HCT116 (cell line): ENCODE results near the gene TUT4. TPM values are rescaled to one million over a fixed set of nuclear protein-coding genes. Genes with fewer than 3 reads are reported as not detected.

Experiments used
- ATAC-seq: fragments of 200-7000 bp; cut with Tn5 transposase; 2 replicates; pipeline ENCODE4 v1.9.1; 2020; ENCODE audit warnings: mild to moderate bottlenecking, moderate library complexity
- BruUV-seq: library from RNA; stranded (reverse); fragments of 400-500 nt; replicated peaks from 2 replicates; lab custom pipeline; 2021; lab: Mats Ljungman, UMichigan
- CTCF ChIA-PET: fragments of 300-600 bp; sonication (Branson Sonifier 250); formaldehyde crosslinking; loops from one replicate; lab custom pipeline; 2021; ENCODE audit warnings: antibody characterized with exemption; lab: Charles Lee
- POLR2A ChIA-PET: fragments of 300-600, 350-600 bp; sonication (Branson Sonifier 250); formaldehyde crosslinking; loops from one replicate; lab custom pipeline; 2021; ENCODE audit warnings: antibody characterized with exemption; lab: Charles Lee
- RAD21 ChIA-PET, 2 experiments: fragments of 300-600 bp; sonication (Branson Sonifier 250); formaldehyde crosslinking; loops; one replicate each; lab custom pipeline; 2023; ENCODE audit warnings: low total read pairs in 2 of 2; ENCODE audit not compliant: uncharacterized antibody in 2 of 2, unreplicated experiment in 2 of 2, low non-redundant PET in 1 of 2; lab: Charles Lee
- DNase-seq: peaks from one replicate; pipeline ENCODE4 v3.0.0-alpha.2; 2010; ENCODE audit warnings: low read depth, low spot score
- H2AFZ ChIP-seq: fragments of 200-600 bp; shearing (Covaris generic), sonication (generic); 2 replicates; pipeline ENCODE4 v1.6.1; 2017; ENCODE audit warnings: low read depth, mixed run types, mixed read lengths, antibody characterized with exemption, low read length; ENCODE audit not compliant: poor library complexity, severe bottlenecking
- H3K27ac ChIP-seq: 2 replicates; pipeline ENCODE4 v1.5.1; 2012; ENCODE audit warnings: low read depth, low read length
- H3K27me3 ChIP-seq: fragments of 200-600 bp; sonication (generic); 2 replicates; pipeline ENCODE4 v1.6.1; 2016; ENCODE audit warnings: mixed run types, low read length, mixed read lengths; ENCODE audit not compliant: insufficient read depth
- H3K36me3 ChIP-seq, 2 experiments: fragments of 200-500 bp in 1 of 2; fragments of 200-600 bp in 1 of 2; sonication (Bioruptor generic) in 1 of 2; sonication (generic) in 1 of 2; 2 replicates each; pipeline versions ENCODE4 v1.5.1 to v1.6.1; 2014 to 2016; ENCODE audit warnings: low read length in 2 of 2, inconsistent platforms in 1 of 2, mixed read lengths in 1 of 2, mixed run types in 1 of 2; ENCODE audit not compliant: insufficient read depth in 2 of 2, control insufficient read depth in 1 of 2
- H3K4me1 ChIP-seq, 2 experiments: fragments of 200-600 bp in 1 of 2; sonication (generic) in 1 of 2; 2 replicates each; pipeline versions ENCODE4 v1.5.1 to v1.6.1; 2012 to 2017; ENCODE audit warnings: low read length in 2 of 2, inconsistent platforms in 1 of 2, mild to moderate bottlenecking in 1 of 2, mixed read lengths in 1 of 2, mixed run types in 1 of 2, moderate library complexity in 1 of 2; ENCODE audit not compliant: insufficient read depth in 2 of 2, control insufficient read depth in 1 of 2
- H3K4me2 ChIP-seq: fragments of 200-600 bp; sonication (generic); 2 replicates; pipeline ENCODE4 v1.6.1; 2017; ENCODE audit warnings: mixed run types, low read length, mixed read lengths
- H3K4me3 ChIP-seq, 2 experiments: fragments of 200-600 bp in 1 of 2; sonication (generic) in 1 of 2; replicated peaks in 1 of 2; 2 replicates each; pipeline ENCODE4 v1.5.1; 2011 to 2016; ENCODE audit warnings: low read length in 2 of 2, control low read depth in 1 of 2, low read depth in 1 of 2, mild to moderate bottlenecking in 1 of 2, mixed read lengths in 1 of 2, mixed run types in 1 of 2
- H3K79me2 ChIP-seq: fragments of 200-600 bp; sonication (generic); 2 replicates; pipeline ENCODE4 v1.6.1; 2017; ENCODE audit warnings: mild to moderate bottlenecking, mixed run types, low read length, moderate library complexity, mixed read lengths; ENCODE audit not compliant: insufficient read depth
- H3K9ac ChIP-seq: fragments of 200-600 bp; sonication (generic); 2 replicates; pipeline ENCODE4 v1.6.1; 2016; ENCODE audit warnings: low read length, mixed read lengths
- H3K9me2 ChIP-seq: fragments of 200-600 bp; sonication (generic), shearing (Covaris generic); 2 replicates; pipeline ENCODE4 v1.6.1; 2017; ENCODE audit warnings: mixed run types, mild to moderate bottlenecking, moderate library complexity; ENCODE audit not compliant: insufficient read depth
- H3K9me3 ChIP-seq, 2 experiments: fragments of 200-500 bp in 1 of 2; fragments of 200-600 bp in 1 of 2; sonication (Bioruptor generic) in 1 of 2; sonication (generic) in 1 of 2; 2 replicates each; pipeline ENCODE4 v1.6.1; 2014 to 2017; ENCODE audit warnings: low read length in 2 of 2, mixed read lengths in 2 of 2, inconsistent platforms in 1 of 2, low read depth in 1 of 2, mild to moderate bottlenecking in 1 of 2, mixed run types in 1 of 2, moderate library complexity in 1 of 2; ENCODE audit not compliant: control insufficient read depth in 1 of 2, insufficient read depth in 1 of 2
- H4K20me1 ChIP-seq: fragments of 200-600 bp; sonication (generic), shearing (Covaris generic); 2 replicates; pipeline ENCODE4 v1.6.1; 2017; ENCODE audit warnings: mixed run types, mild to moderate bottlenecking, moderate library complexity; ENCODE audit not compliant: insufficient read depth
- ATF3 ChIP-seq: IDR thresholded peaks from 2 replicates; pipeline ENCODE4 v1.6.1; 2012
- CEBPB ChIP-seq: IDR thresholded peaks from 2 replicates; pipeline ENCODE4 v1.6.1; 2012; ENCODE audit warnings: low read depth
- CTCF ChIP-seq, 3 experiments: fragments of 200-600 bp in 1 of 3; sonication (generic) in 1 of 3; IDR thresholded peaks in 2 of 3; conservative IDR thresholded peaks in 1 of 3; 2 replicates each; pipeline ENCODE4 v1.5.1; 2012 to 2017; ENCODE audit warnings: low read depth in 2 of 3, low read length in 2 of 3, antibody characterized with exemption in 1 of 3, borderline replicate concordance in 1 of 3, control low read depth in 1 of 3, mild to moderate bottlenecking in 1 of 3, mixed read lengths in 1 of 3, mixed run types in 1 of 3, moderate library complexity in 1 of 3; ENCODE audit not compliant: insufficient read depth in 1 of 3
- EZH2 ChIP-seq: fragments of 200-600 bp; sonication (generic); IDR thresholded peaks from 2 replicates; pipeline ENCODE4 v1.6.1; 2017; ENCODE audit warnings: antibody characterized with exemption, mixed run types
- FOSL1 ChIP-seq: IDR thresholded peaks from 2 replicates; pipeline ENCODE4 v1.6.1; 2012; ENCODE audit warnings: low read depth
- JUND ChIP-seq: IDR thresholded peaks from 2 replicates; pipeline ENCODE4 v1.6.1; 2012
- RAD21 ChIP-seq: IDR thresholded peaks from 2 replicates; pipeline ENCODE4 v1.6.1; 2012; ENCODE audit warnings: low read depth, mild to moderate bottlenecking
- REST ChIP-seq: IDR thresholded peaks from 2 replicates; pipeline ENCODE4 v1.6.1; 2012; ENCODE audit warnings: low read depth
- SIN3A ChIP-seq: IDR thresholded peaks from 2 replicates; pipeline ENCODE4 v1.6.1; 2012; ENCODE audit warnings: low read depth
- ZBTB33 ChIP-seq: IDR thresholded peaks from 2 replicates; pipeline ENCODE4 v1.6.1; 2011; ENCODE audit warnings: mild to moderate bottlenecking, low read length, moderate library complexity; ENCODE audit not compliant: insufficient replicate concordance; ENCODE audit errors: extremely low read depth
- ZFX ChIP-seq: fragments of 450-650 bp; IDR thresholded peaks from 2 replicates; pipeline ENCODE4 v1.6.1; 2017
- ZNF274 ChIP-seq: fragments of 200-500 bp; sonication (Bioruptor generic); IDR thresholded peaks from 2 replicates; pipeline ENCODE4 v1.6.1; 2014; ENCODE audit warnings: mild to moderate bottlenecking, low read depth, low read length, inconsistent platforms
- intact Hi-C: fragments of 100-400 bp; cut with micrococcal nuclease; formaldehyde crosslinking; loops from 2 replicates; pipeline ENCODE4 v1.10.0; 2022
- total RNA-seq: library from RNA; stranded (reverse); gene quantifications from one replicate; pipeline ENCODE4 v1.2.1, GENCODE V29; 2021; ENCODE audit not compliant: unreplicated experiment
- TF ChIP-seq, protein P1 (sequence below): IDR thresholded peaks from 2 replicates; pipeline ENCODE4 v1.6.1; 2012

The TUT4 gene
- total RNA-seq, 1 experiment from 2014 or later, result 50.0 TPM

DNA sequence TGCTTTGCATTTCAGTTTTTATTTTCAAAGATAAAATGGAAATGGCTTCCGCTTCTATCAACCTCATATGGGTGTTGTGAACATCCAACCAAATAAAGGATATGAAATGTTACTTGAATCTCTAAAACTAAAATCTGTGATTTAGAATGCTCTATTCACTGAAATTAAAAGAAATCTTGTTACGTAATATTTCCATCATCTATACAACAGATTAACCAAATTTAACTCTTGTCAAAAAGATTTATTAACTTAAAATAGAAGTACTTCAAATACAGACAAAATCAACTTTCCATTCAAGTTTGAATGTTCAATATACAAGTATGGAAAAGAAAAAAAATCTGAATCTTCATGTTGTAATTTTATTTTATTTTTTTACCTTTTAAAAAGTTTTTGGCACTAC is 129.8 kb downstream of the TUT4 start:
- Histone ChIP-seq H3K4me3 (no peak overlapping the region), H3K9me3 (no peaks in the 10 kb centered on the region)
- intact Hi-C loops, result no loop called here
- TF ChIP-seq REST (no peak), CEBPB (no peak), ATF3 (no peak), RAD21 (no peak), SIN3A (no peak), CTCF (IDR thresholded peaks at IDR 0.05 in 2 of 3, conservative IDR thresholded peaks at IDR 0.05 in 1 of 3; ENCODE audit: borderline replicate concordance in 1 of 3, insufficient read depth in 1 of 3, low read depth in 2 of 3, low read length in 2 of 3) (no peak), ZFX (no peak), ZNF274 (no peak), FOSL1 (no peak), JUND (no peak), ZBTB33 (no peak), EZH2 (no peak)
- TF ChIP-seq, protein P1, sequence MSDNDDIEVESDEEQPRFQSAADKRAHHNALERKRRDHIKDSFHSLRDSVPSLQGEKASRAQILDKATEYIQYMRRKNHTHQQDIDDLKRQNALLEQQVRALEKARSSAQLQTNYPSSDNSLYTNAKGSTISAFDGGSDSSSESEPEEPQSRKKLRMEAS, result no peak
- TF ChIP-seq, all 23 proteins: peak for 0
- Histone ChIP-seq H3K27ac (no peak overlapping the region), H3K9me2 (no peaks in the 10 kb centered on the region), H3K36me3 (peaks cover 11 to 35% of the 10 kb centered on the region in 2 experiments; a peak in 3 of 4 replicates), H3K4me1 (no peaks in the 10 kb centered on the region), H3K9ac (no peak overlapping the region), H3K79me2 (no peaks in the 10 kb centered on the region), H4K20me1 (no peaks in the 10 kb centered on the region), H3K4me2 (no peak overlapping the region), H3K27me3 (no peaks in the 10 kb centered on the region), H2AFZ (no peak overlapping the region)
- ChIA-PET CTCF (no interaction called here), POLR2A (no interaction called here), RAD21 (no interaction called here)
- no TSS peak for BruUV-seq
- no peak for ATAC-seq
- no peak for DNase-seq
